ENCODE measurements around the gene INIP. TPM values are rescaled to one million over a fixed set of nuclear protein-coding genes. Genes with fewer than 3 reads are reported as not detected.

INIP gene
- total RNA-seq, 1 experiment from 2014 or later, result 24.5 TPM

DNA sequence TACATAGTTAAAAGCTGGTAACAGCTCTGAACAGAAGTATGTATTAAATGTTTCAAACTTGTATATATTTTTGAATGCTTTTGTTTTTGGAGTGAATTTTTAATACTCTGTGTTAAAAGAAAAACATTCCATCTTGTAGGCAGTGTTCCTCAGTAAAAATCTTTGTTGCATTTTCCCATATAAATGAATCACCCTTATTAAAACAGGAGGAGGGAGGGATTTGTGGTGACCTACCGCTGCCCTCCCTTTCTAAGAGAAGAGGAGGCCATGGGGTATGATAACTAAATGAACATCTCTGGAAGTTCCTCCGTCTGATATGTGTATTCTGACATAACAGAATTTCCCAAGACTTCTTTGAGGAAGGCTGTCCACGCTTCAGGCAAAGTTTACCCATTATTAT lies 53.4 kb downstream of the INIP start:
- H3K4me1 ChIP-seq (ENCODE audit: insufficient read depth, low read length), result no peaks in the 10 kb centered on the region
- no peak overlapping the region for H3T11ph ChIP-seq (ENCODE audit: low read length)
- H2BK15ac ChIP-seq (ENCODE audit: low read depth, low read length), result no peak overlapping the region
- H3K27me3 ChIP-seq (ENCODE audit: insufficient read depth, low read length), result no peaks in the 10 kb centered on the region
- Mint-ChIP-seq H3K4me1 (peaks cover 5 to 6% of the 10 kb centered on the region in 2 experiments; a peak in 1 of 4 replicates), H3K27ac (no peak overlapping the region), H3K4me3 (no peak overlapping the region), H3K9me3 (no peaks in the 10 kb centered on the region), H3K36me3 (ENCODE audit: insufficient read depth in 1 of 3, low read depth in 3 of 3) (peaks cover under 1 to 2% (median 2%) of the 10 kb centered on the region in 3 experiments; a peak in 5 of 7 replicates), H3K27me3 (ENCODE audit: low read depth) (no peaks in the 10 kb centered on the region)
- H3K4ac ChIP-seq (ENCODE audit: low read depth, low read length), result no peak overlapping the region
- no peak overlapping the region for H2BK120ac ChIP-seq (ENCODE audit: low read depth, low read length, poor library complexity, severe bottlenecking)
- no peak overlapping the region for H2BK12ac ChIP-seq (ENCODE audit: insufficient read length, low read depth, low read length)
- no peak overlapping the region for H2BK5ac ChIP-seq (ENCODE audit: insufficient read length, low read length)
- no peak overlapping the region for H4K8ac ChIP-seq (replicated peaks; ENCODE audit: insufficient read length, low read depth, low read length)
- no peak overlapping the region for H4K5ac ChIP-seq (ENCODE audit: insufficient read length, low read depth, low read length)
- H3K4me2 ChIP-seq (ENCODE audit: insufficient read depth, insufficient read length, low read length), result no peak overlapping the region
- no peak overlapping the region for H3K18ac ChIP-seq (ENCODE audit: insufficient read length, low read depth, low read length)
- no peak overlapping the region for H3K56ac ChIP-seq (ENCODE audit: insufficient read length, low read depth, low read length)
- H3K23me2 ChIP-seq (ENCODE audit: insufficient read length, low read depth, low read length, poor library complexity, severe bottlenecking), result no peaks in the 10 kb centered on the region
- H2AFZ ChIP-seq (ENCODE audit: low read length), result no peak overlapping the region
- no peaks in the 10 kb centered on the region for H4K20me1 ChIP-seq (ENCODE audit: control insufficient read depth, insufficient read depth, insufficient read length)
- no peak overlapping the region for H3K27ac ChIP-seq (ENCODE audit: insufficient read length, low read depth, low read length)
- H2BK20ac ChIP-seq (ENCODE audit: low read depth, low read length, poor library complexity, severe bottlenecking), result no peak overlapping the region
- WGBS (ENCODE audit: extremely low coverage, insufficient read length, low lambda C conversion rate), result no CpG with 5 or more reads among the region's 3 CpGs
- H3K79me1 ChIP-seq (ENCODE audit: insufficient read depth, low read depth, low read length, poor library complexity, severe bottlenecking), result no peaks in the 10 kb centered on the region
- H2AK5ac ChIP-seq (ENCODE audit: insufficient read length, low read length), result no peak overlapping the region
- TF ChIP-seq, protein P1, sequence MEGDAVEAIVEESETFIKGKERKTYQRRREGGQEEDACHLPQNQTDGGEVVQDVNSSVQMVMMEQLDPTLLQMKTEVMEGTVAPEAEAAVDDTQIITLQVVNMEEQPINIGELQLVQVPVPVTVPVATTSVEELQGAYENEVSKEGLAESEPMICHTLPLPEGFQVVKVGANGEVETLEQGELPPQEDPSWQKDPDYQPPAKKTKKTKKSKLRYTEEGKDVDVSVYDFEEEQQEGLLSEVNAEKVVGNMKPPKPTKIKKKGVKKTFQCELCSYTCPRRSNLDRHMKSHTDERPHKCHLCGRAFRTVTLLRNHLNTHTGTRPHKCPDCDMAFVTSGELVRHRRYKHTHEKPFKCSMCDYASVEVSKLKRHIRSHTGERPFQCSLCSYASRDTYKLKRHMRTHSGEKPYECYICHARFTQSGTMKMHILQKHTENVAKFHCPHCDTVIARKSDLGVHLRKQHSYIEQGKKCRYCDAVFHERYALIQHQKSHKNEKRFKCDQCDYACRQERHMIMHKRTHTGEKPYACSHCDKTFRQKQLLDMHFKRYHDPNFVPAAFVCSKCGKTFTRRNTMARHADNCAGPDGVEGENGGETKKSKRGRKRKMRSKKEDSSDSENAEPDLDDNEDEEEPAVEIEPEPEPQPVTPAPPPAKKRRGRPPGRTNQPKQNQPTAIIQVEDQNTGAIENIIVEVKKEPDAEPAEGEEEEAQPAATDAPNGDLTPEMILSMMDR (conservative IDR thresholded peaks at IDR 0.05), result no peak
- DNase-seq, result no peak
- H3K9me3 ChIP-seq (ENCODE audit: control insufficient read depth, low read depth, low read length), result no peaks in the 10 kb centered on the region
- no peak overlapping the region for H3K23ac ChIP-seq (ENCODE audit: insufficient read length, low read depth, low read length)
- no peak overlapping the region for H3K9ac ChIP-seq (ENCODE audit: extremely low read depth, insufficient read length, low read length)
- no peaks in the 10 kb centered on the region for H3K79me2 ChIP-seq (ENCODE audit: insufficient read depth, low read length)
- no peak overlapping the region for H3K14ac ChIP-seq (ENCODE audit: insufficient read depth, low read length)
- no peak overlapping the region for H4K91ac ChIP-seq (ENCODE audit: insufficient read length, low read depth, low read length)

All from H9 (cell line).